ENCODE data around the gene OLFM1.

DNA sequence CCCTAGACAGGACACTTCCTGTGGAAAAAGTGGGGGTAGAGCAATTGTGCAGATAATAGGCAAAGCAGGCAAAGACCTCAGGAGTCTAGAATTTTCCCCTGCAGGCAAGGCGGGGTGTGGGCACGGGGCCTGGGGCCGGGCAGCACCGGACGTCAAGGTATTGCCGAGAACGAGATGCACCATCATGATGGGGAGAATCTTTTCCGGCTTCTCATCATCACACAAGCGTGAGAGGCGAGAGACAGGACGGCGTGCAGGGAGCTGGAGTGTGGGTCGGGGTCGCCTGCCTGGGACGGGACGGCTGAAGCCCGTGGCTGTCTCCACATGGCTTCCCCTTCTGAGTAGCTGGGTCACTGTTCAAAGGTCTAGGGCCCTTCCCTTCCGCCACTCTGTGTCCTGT lies 44.5 kb downstream of the OLFM1 start:
- TF ChIP-seq YY1 (IDR thresholded peaks at IDR 0.05; ENCODE audit: insufficient read depth, insufficient read length) (no peak), ZNF274 (IDR thresholded peaks at IDR 0.05; ENCODE audit: low read depth, low read length) (no peak)

All from NT2/D1 (cell line).